HG02763 (cell line): ENCODE data around the gene SCML1.

Source experiments
- ATAC-seq: cut with Tn5 transposase; IDR thresholded peaks from one replicate; pipeline ENCODE4 v1.9.1; 2021; ENCODE audit warnings: mild to moderate bottlenecking, moderate library complexity; ENCODE audit not compliant: unreplicated experiment

The SCML1 gene

DNA sequence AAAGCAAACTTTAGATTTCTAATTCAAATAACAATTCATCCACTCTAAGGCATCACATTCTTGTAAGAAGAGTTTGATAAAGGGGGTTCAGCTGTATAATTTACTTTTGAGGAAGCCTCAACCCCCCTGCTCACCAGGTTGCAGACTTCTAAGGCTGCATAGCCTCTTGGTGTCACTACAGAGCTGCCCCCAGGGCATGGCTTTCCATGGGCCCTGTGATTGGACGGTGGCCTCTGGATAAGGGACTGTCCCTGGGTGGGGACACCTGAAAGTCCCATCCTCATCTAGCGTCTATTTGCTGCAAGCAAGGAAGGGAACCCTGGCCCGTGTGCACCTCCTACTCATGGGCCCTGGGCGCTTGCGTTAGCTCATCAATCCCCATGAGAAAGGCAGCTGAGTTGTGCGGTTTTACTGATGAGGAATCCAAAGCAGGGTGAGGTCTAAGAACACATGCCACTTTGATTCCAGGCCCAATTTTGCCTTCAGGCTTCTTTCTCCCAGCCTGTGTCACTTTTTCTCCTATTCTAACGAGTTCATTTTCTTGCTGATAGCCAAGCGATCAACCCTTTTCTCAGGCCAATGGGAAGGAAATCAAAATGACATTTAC is 51.8 kb downstream of the SCML1 start:
- no peak for ATAC-seq

DNA sequence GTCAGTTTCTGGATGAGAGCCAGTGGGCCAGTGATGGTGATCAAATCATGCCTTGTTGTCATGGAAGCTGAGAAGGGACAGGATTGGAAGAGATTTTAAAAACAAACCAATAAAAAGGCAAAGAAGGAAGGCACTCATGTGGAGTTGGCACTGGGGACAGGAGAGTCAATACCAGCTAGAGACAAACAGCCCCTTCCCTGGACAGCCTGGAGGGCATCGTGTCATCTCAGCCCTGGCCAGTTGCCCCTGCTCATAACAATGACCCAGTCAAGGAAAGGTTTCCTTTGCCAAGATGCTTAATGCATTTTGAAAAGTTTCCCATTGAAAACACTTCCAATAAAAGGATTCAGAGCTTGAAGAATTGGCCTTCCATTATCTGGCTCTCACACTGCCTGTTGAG is 55.5 kb downstream of the SCML1 start:
- no peak for ATAC-seq

DNA sequence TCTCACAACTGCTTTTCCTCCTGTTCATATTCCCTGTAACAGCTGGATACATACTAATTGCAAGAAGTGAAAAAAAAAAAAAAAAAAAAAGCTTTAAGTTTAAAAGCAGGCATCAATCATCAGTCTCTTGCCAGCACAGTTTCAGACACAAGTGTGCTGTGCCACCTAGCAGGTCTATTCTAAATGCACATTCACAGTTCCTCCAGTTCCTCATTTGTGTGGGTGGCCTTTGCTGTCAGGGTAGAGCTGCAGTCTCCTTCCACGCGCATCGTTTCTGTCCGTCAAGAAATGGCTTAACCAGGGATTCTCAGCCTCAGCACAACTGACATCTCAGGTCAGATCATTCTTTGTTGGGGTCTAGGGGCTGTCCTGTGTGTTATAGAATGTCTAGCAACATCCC is 61.6 kb downstream of the SCML1 start:
- ATAC-seq: no peak

DNA sequence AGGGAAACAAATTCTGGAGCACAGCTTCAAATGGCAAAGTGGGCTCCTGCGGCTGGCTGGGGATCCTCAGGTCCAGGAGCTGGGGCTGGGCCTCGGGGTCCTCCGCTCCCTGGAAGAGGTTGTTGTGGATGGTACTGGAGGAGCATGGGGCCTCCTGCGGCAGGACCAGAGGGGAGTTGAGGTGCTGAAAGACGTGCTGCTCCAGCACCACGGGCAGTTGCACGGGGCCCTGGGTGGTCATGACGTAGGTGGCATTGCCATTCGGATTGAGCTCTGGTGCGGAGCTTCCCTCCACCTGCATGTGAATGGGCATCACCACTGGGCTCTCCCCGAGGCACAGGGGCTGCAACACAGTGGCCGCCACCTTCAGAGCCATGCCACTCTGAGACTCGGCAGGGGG is 64.1 kb downstream of the SCML1 start:
- no peak for ATAC-seq

DNA sequence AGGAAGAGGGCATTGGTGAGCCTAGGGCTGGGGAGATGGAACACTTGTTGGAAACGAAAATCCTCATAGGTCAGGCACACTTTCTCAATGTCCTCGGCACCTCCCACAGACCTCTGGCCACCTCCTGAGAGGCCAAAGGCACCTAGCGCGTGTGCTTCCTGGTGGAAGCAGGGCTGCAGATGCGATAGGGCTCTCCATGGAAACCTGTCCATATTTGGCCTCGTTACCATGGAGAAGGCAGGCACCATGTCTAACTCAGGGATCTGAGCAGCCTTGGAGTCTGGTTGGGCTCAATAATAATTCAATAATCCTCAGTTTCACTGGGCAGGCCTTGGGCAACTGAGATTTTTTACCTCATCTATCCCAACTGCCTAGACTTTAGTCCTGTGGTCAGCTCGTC is 65.5 kb downstream of the SCML1 start:
- ATAC-seq: no peak

DNA sequence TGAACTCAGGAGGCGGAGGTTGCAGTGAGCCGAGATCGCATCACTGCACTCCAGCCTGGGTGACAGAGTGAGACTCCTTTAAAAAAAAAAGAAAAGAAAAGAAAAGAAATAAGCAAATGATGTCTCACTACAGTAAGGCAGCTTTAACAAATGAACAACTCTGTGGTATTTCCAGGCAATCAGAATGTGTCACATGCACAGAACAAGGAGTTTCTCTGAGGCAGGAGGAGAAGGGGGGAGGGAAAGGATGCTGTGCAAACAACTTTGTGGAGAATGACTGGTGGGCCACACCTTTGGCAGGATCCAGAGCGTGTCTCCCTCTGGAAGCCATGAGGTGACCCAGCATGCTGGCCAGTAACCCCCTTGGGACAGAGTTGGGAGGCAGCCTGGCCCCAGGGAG is 66.2 kb downstream of the SCML1 start:
- ATAC-seq: no peak
